Breast epithelium (tissue), 3 donors: ENCODE measurements around the gene POLR1D.

ENCODE experiments used
- POLR2AphosphoS5 ChIP-seq, 3 donors: sonication (generic); formaldehyde crosslinking; IDR thresholded peaks; one replicate each; pipeline ENCODE4 v1.6.1; 2017; ENCODE audit warnings: antibody characterized with exemption in 3 of 3
- TF ChIP-seq, protein P1 (sequence below), 3 donors: fragments of 450-650 bp; IDR thresholded peaks; one replicate each; pipeline ENCODE4 v1.5.1; 2016 to 2017; ENCODE audit warnings: antibody characterized with exemption in 3 of 3, mild to moderate bottlenecking in 3 of 3, moderate library complexity in 3 of 3

- TF ChIP-seq POLR2AphosphoS5 (IDR thresholded peaks at IDR 0.05): no peak
- TF ChIP-seq, protein P1, sequence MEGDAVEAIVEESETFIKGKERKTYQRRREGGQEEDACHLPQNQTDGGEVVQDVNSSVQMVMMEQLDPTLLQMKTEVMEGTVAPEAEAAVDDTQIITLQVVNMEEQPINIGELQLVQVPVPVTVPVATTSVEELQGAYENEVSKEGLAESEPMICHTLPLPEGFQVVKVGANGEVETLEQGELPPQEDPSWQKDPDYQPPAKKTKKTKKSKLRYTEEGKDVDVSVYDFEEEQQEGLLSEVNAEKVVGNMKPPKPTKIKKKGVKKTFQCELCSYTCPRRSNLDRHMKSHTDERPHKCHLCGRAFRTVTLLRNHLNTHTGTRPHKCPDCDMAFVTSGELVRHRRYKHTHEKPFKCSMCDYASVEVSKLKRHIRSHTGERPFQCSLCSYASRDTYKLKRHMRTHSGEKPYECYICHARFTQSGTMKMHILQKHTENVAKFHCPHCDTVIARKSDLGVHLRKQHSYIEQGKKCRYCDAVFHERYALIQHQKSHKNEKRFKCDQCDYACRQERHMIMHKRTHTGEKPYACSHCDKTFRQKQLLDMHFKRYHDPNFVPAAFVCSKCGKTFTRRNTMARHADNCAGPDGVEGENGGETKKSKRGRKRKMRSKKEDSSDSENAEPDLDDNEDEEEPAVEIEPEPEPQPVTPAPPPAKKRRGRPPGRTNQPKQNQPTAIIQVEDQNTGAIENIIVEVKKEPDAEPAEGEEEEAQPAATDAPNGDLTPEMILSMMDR (IDR thresholded peaks at IDR 0.05): no peak
Observed at GRCh38 chr13:27638001-27638400, 16.3 kb downstream of the POLR1D start.
